Measurements from ENCODE around the gene ABR.
"Not testable (repeated sequence)": the region's sequence is repeated elsewhere in the genome, so short reads cannot be mapped to it uniquely, and the experiment has no call there.

The ABR gene

DNA sequence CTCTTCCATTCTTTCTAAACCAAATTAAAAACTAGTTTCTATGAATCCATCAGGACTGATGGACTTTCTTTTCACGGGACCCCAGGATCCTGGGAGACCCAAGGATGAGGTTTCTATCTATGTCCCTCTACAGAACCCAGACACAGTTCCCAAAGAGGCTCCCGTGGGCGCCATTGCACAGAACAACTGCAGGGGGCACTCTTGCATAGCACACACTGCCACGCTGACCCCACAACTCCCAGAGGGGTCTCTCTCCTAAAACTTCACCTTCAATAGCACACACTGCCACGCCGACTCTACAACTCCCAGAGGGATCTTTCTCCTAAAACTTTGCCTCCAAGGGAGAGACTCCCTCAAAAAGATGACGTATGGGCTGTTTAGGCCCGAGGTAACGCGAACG is 9.0 kb downstream of the ABR start:
- no peak for DNase-seq

DNA sequence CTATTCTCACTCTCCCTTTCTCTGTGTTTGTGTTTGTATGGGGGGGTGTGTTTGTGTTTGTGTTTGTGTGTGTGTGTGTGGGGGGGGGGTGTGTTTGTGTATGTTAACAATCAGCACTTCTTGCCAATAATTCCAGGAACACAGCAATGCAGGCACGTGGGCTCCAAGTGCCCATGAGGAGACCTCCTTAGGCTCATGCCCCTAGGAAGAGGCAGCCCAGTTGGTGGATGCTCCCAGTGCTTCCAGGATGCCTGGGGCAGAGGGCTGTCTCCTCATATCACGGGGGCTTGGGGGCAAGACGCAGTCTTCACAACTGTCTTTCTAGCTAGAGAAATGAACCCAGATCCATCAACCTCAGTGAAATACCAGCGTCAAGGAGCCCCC is 9.9 kb downstream of the ABR start:
- no peak for DNase-seq

DNA sequence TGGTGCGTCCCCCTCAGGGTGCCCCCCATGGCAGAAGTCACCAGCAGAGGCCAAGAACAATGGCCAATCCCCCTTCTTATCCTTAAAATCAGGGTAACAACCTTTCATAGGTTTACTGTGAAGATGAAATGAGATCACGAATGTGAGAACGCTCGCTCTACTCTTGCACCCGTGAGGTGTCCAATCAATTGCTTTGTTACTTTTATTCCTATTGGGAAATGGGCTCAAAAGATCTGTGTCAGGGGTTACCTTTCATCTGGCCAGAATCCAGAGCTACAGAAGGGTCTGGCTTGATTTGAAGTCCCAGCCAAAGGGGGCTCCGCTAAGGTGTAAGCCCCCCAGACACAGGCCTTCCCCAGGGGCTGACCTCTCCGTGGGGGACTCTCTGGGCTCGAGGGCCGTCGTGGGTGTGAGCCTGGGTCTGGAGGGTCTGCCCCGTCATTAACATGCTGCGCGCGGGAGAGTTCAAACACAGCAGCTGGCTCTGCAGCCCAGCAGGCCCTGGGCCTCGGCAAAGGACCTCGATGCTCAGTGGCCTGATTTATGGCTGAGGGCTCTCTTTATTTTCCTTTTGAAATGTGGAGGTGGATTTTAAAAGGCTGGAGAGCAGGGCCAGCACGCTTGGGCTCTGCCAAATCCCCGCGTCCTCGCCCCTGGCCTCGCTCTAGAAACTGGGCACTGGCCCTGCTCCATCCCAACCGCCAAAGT is 10.4 kb downstream of the ABR start:
- DNase-seq: no peak

DNA sequence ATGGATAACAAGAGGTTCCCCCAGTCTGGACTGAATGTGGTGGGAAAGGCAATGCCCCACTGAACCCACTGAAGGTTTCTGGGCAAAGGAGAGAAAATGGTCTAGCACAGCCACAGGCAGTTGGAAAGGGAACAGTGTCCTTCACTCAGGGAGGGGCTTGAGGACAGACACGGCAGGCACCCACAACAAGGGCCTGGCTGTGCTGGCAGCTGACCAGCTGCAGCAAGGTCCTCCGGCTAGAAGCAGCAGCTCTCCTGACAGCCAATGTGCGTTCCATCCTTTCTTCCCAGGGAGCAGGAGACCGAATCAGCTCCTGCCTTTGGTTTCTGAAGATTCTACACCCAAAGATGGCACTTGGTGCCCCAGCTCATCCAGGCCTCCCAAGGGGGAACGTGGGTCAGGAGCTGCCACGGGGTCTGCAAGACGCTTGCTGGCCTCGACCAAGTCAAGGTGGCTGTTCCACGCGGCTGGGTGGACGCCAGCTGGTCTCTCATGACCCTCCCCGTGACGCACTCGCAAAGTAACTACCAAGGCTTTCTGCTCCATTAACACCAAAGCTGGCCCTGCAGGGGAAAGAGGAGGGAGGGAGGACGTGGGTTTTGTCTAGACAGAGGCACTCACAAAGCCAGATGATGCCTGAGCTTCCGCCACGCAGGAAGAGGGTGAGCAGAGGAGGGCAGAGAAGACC is 11.1 kb downstream of the ABR start:
- DNase-seq: no peak

DNA sequence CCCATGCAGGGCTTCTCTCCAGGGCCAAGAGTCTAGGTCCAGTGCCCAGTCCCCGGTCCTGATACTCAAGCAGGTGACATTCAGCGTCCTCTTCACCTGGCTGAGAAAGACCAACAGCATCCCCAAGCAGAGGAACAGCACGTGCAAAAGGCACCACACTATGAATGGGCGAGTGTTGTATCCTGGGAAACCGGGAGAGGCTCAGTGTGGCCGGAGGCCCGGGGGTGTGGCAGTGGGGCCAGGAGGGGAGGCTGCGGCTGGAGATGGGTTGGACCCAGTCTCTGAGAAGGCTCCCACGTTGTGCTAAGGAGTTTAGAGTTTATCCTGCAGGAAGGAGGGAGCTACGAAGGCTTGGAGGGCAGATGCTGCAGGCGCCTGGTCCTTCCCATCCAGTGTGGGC is 13.5 kb downstream of the ABR start:
- DNase-seq: no peak

DNA sequence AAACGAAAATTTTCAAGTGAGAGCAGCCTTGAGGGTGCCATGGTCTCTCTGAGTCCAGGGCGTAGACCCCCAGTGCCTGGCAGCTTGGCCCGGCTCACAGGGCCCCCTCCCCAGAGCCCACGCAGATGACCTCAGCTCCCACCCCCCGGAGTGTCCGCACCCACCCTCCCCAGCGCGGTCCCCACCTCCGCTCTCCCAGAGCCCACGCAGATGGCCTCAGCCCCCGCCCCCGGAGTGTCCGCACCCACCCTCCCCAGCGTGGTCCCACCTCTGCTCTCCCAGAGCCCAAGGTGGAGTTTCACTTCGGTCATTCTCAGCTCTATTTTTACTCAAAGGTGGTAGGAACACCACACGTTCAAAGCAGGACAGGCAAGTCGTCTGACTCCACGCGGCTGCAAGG is 13.9 kb downstream of the ABR start:
- no peak for DNase-seq

DNA sequence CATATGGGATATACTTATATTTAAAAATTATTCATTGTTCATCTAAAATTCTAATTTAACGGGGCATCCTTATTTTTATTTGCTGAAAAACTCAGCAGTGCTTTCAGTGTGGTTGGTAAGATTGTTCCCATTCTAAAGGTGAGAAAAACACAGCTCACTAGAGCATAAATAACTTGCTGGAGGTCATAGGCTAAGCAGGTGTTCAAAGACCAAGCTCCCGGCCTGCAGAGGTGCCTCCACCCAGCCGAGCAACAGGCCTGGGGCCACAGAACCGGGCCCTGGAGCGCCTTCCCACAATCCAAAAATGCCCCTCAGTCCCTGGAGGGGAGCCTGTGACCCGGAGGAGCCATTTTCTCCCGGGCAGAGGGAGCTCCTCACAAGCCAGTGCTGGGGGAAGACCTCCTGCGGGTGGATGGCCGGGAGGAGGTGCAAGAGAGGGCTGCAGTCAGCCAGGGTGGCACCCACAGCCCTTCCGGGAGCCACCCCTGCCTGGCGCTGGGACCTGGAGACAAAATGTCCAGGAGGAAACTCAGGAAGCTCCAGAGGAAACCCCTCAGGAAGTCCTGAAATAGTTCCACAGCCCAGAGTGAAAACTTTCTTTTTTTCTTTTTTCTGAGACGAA is 14.7 kb downstream of the ABR start:
- no peak for DNase-seq

DNA sequence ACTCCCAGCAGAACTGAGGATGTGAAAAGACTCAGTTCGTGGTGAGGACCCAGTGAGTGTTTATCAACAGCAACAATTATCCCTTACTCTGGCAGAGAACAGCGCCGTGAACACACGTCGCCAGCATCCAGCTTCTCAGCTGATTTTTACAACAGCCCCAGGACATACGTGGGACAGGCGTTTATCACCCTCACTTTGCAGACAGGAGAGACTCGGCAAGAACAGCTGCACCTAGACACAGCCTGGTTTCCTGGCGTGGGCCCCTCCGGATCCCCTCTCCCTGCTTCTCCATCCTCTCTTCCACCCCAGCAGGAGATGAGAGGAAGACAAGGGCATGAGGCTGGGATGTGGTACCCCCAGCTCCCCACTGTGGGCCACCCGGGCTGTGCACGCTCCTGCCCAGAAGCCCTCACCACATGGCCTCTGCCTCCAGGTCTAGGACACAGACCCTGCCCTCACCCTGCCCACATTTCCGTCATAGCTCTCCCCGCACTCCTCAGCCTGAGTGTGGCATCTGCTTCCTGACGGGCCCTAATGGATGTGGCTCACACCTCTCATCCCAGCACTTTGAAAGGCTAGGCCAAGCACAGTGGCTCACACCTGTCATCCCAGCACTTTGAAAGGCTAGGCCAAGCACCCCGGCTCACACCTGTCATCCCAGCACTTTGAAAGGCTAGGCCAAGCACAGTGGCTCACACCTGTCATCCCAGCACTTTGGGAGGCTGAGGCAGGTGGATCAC is 17.5 kb downstream of the ABR start:
- DNase-seq: no peak

DNA sequence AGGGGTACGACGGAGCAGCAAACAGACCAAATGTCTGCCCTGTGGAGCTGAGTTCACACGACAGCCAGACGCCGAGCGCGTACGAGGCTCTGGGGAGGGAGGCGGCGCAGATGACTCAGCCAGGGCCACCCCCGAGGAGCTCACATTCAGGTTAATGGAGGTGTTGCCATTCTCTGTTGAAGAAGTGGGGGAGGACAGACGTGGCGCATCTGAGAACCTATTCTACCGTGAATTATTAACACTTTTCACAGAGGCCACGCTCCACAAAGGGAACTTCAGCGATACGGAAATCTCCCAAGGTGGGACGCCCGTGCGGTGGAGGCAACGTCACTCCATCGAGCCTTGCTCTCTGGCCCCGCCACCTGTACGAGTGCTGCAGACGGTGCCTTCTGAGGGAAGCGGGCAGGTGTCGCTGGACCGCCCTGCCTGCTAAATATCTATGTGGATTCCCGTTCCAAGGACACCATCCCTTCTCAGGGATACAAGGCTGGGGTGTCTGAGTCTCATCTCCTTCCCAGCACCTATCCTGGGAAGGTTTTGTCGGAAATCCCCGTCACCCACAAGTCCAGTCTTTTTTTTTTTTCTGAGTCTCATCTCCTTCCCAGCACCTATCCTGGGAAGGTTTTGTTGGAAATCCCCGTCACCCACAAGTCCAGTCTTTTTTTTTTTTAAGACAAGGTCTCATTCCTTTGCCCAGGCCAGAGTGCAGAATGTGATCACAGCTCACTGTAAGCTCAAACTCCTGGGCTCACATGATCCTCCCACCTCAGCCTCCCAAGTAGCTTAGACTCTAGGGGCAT is 19.0 kb downstream of the ABR start:
- no peak for DNase-seq

DNA sequence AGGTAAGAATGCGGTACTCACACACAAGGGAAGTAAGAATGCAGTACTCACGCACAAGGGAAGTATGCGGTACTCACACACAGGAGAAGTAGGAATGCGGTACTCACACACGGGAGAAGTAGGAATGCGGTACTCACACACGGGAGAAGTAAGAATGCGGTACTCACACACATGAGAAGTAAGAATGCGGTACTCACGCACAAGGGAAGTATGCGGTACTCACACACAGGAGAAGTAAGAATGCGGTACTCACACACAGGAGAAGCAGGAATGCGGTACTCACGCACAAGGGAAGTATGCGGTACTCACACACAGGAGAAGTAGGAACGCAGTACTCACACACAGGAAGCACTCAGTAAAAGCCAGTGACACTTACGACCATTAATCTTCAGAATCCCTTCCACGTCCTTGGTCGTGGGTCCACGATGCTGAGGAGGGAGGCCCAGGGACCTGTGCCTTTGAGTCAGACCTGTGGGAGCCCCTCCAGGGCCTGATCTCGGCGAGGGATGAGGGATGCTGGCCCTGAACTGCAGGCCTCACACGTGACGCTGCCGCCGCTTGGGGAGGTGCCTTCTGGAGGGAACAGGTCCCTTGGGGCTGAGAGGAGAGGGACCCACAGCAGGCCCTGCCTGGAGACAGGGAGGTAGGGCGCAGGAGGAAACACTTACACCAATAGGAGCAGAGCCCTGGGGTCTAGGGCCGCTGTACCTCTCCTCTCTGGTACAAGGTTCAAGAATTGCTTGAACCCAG is 20.2 kb downstream of the ABR start:
- no peak for DNase-seq

DNA sequence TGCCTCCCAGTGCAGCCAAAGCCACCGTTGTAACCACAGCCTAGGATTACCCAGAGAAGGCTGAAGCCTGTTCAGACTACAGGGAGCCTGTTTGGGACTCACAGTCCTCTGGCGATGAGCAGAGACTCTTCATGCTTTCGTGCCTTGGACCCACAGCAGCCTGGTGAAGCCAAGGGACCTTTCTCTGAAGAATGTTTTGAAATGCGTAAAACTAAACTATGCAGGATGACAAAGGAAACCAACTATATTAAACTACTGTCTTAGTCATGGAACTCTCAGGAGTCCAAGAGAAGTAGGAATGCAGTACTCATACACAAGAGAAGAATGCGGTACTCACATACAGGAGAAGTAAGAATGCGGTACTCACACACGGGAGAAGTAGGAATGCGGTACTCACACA is 20.9 kb downstream of the ABR start:
- no peak for DNase-seq

DNA sequence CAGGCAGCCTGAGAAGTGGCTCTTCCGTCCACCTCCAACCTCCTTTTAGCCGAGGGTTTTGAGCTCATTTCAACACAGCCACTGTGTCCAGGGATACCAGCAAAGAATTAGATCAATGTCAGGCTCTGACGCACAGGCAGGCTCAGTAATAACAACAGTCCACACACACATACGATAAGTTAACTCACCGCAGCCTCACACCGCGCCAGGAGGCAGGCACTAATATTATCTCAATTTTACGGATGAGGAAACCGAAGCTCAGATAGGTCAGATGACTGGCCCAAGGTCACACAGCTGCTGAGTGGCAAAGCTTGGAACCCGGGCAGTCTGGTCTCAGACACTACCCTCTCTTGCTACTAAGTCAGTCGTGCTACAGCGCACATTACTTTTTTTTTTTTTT is 22.9 kb downstream of the ABR start:
- DNase-seq: no peak

DNA sequence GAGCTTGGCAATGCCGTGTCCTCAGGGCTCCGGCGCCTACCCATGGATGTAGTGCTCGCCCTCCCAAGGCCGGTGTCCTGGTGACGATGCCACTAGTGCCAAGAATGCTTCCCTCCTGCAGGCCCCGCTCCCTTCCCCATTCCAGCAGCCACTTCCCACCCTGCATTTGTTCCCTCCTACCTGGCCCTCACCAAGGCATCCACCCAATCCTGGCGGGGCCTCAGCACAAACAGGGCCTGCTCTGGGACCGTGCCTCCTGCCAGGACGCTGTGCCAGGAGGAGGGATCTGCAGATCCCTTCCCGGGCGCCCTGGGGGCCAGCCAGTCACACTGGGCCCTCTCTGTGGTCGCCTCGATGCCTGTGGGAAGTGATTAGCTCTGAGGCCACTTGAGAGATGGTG is 25.1 kb downstream of the ABR start:
- DNase-seq: no peak

DNA sequence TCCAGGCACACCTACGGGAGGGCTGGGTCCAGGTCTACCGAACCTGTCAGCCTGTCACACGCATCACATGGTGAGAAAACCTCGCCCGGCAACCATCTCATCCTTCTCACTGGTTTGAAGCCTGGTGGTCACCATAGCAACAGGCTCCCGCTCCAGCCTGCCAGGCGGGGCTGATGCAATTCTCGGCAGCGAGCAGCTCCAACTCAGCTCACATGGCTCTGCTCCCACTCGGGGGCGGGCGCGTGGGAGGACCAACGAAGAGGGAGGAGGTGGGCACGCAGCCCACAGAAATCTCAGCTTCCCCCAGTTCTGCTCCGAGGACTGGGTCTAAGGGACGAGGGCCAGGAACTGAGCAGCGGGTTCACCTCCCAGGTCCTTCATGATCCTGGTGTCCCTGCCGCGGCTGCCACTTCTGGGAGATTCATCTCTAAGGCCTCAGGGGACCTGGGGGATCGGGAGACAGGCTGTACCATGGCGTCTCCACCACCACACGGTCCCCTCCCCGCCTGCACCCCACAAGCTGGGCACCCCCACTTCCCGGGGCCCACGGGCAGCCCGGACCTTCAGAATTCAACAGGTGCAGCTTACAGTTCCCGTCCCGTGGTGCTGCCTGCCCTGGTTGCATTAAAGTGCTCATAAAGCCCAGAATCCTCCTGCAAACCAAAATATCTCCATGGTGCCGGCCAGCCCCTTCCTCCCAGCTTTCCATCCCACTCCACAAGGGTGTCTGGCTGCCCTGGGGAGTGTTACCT is 25.8 kb downstream of the ABR start:
- DNase-seq: peak; percentile 25

DNA sequence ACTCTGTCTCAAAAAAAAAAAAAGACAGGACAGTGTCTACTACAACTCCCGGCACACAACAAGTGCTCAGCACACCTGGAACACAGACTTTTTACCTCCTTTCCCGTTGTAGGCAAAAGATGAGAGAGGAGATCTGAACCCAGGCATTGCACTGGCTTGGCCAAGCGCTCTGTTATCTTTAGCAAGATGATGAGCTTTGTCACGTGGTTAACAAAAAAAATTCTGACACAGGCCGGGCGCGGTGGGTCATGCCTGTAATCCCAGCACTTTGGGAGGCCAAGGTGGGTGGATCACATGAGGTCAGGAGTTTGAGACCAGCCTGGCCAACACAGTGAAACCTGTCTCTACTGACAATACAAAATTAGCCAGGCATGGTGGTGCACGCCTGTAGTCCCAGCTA is 27.2 kb downstream of the ABR start:
- not testable (repeated sequence) for DNase-seq

DNA sequence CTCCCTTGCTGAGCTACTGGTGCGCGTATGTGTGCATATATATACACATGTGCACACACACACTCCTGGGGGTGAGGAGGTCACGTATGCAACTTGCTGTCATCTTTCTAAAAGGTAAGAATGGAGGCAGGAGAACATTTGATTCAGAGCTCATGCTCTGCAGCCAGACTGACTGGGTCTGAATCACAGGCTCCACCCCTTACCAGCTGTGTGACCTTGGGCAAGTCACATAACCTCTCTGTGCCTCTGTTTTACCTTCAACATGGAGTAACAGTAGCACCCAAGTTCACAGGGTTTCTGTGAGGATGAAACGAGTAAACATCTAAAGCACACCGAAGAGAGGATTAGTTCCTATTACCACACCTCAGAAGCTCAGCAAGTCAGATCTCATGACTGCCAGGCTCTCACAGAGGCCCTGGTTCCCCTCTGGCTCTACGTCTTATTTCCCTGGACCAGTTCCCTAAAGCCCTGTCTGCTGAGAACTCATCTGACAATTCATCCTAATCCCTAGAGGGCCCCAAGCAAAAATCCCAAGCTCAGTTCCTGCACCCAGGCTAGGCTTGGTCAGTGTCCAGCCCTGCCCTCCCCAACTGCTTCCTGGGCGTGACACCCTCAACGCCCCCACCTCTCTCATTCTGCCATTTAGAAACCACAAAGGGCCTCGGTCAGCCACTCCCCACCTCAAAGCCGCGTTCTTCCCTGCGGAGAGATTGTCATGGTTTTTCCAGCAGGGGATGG is 28.7 kb downstream of the ABR start:
- DNase-seq: peak; percentile 28

DNA sequence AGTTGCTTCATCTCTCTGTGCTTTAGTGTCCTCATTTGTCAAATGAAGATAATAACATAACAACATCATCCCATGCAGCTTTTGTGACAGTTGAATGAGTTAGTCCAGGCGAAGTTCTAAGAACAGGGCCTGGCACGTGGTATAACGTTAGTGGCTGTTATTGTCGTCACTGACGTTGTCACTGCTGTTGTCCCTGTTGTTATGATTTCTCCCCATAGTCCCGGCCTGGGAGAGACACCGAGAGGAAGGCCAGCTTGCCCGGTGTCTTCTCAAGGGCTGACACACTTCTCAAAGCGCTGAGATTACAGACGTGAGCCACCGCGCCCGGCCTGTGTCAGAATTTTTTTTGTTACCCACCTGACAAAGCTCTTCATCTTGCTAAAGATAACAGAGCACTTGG is 29.9 kb downstream of the ABR start:
- no peak for DNase-seq

DNA sequence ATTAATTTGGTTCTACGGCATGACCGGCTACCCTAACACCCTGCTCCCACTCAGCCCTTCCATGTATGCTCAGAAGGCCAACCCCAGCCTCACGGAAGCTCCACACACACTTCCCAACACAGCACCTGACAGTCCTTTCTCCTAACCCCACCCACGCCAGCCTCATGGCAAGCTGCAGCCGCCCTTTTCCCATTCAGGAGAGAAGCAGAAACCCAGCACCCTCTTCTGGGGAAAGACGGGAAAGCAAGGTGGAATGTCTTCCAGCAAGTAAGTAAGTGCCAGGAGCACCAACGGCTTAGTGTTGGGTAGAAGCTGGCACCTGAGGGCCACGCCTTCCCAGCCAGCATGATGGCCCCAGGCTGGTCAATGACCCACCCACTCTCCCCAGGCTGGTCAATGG is 32.1 kb downstream of the ABR start:
- no peak for DNase-seq

DNA sequence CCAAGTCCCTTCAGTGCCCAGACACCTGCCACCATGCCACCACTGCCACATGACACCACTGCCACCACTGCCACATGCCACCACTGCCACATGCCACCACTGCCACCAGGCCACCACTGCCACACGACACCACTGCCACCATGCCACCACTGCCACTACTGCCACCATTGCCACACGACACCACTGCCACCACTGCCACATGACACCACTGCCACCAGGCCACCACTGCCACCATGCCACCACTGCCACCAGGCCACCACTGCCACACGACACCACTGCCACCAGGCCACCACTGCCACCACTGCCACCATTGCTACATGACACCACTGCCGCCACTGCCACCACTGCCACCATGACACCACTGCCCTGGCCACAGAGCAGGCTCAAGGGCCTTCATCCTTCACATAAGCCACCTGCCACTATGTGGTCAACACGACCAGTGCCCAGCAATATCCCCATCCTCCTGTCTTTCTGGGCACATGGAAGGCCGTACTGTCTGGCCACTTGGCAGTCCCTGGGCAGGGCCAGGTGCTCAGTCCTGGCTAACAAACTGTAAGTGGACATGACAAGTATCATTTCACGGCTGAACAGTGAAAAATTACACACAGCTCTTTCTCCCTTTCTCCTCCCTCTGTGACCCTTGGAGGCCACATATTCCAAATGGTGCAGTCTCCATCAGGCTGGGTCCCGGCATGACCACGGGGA is 33.1 kb downstream of the ABR start:
- no peak for DNase-seq
